PC-9 (cell line): ENCODE data around the gene SEC16A.

Experiments used
- CTCF ChIP-seq: fragments of 200-600 bp; sonication (generic); conservative IDR thresholded peaks from 2 replicates; pipeline ENCODE4 v1.6.1; 2017; ENCODE audit warnings: mixed run types, antibody characterized with exemption, mild to moderate bottlenecking, moderate library complexity
- EZH2 ChIP-seq: fragments of 200-600 bp; sonication (generic); IDR thresholded peaks from 2 replicates; pipeline ENCODE4 v1.8.0; 2017; ENCODE audit warnings: antibody characterized with exemption, low read depth

GRCh38 chr9:136460772-136461325 lies 22.0 kb downstream of the SEC16A start:
- TF ChIP-seq CTCF (no peak), EZH2 (no peak)
